Measurements from ENCODE around the gene SESTD1. TPM values are rescaled to one million over a fixed set of nuclear protein-coding genes. Genes with fewer than 3 reads are reported as not detected.

SESTD1 gene
- total and polyA plus RNA-seq, 2 of the 8 experiments (the other 6 are each of a cell fraction or from before 2014, with no cell fraction given), result 5.2 to 49.6 TPM

DNA sequence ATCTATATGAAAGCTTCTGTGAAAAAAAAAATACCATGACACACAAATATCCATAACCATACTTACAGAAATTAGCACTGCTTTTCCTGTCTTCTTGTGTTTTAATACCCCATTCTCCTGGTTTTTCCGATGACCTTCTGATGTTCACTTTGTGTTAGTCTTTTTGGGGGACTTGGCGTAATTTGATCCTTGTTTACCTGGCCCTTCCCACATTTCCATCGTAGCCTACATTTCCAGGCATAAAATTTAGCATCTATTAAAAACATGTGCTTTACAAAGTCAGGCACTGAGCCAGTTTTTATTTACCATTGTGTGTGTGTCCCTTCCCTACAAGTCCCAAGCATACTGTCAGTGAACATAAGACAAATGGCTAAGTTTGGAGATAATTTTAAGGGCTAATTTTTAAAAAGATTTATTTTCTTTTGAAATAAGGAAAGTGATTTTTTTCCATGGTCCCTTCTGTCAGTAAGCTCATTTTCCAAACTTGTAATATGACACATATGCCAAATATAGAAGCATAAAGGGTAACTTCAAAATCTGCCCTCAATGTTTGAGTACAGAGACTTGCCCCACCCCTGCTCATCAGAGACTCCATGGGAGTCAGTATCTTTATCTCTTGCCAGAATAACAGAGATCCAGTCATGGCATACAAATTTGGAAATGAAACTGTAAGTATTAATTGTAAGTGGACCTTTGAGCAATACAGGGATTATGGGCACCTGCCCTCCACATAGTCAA lies 27.3 kb downstream of the SESTD1 start (continued):
- TF ChIP-seq YY1 (IDR thresholded peaks at IDR 0.05; ENCODE audit: low read depth, low read length), result no peak
- no peak for TF ChIP-seq MAFK (IDR thresholded peaks at IDR 0.05; ENCODE audit: low read depth, low read length)
- no peak for TF ChIP-seq CHD1 (IDR thresholded peaks at IDR 0.05; ENCODE audit: low read depth, low read length)
- TF ChIP-seq TCF12 (IDR thresholded peaks at IDR 0.05; ENCODE audit: low read depth, low read length), result no peak
